K562 (cell line): ENCODE results near the gene REEP6. TPM values are rescaled to one million over a fixed set of nuclear protein-coding genes. Genes with fewer than 3 reads are reported as not detected.

ENCODE experiments used
- ATAC-seq: fragments of 200-7000 bp; cut with Tn5 transposase; 3 replicates; pipeline ENCODE4 v1.9.1; 2020; ENCODE audit warnings: moderate library complexity
- BruUV-seq: library from RNA; stranded (reverse); fragments of 400-500 nt; replicated peaks from 2 replicates; lab custom pipeline; 2021; lab: Mats Ljungman, UMichigan
- CTCF ChIA-PET: fragments of 300-600 bp; formaldehyde crosslinking; extraction: SDS; loops from one replicate; lab custom pipeline; 2021; ENCODE audit warnings: low intra/inter-chr PET ratio; lab: Yijun Ruan, JAX
- POLR2A ChIA-PET: fragments of 300-600, 350-650 bp; sonication (Branson Sonifier 250); formaldehyde crosslinking; extraction: SDS; loops from one replicate; lab custom pipeline; 2021; ENCODE audit warnings: antibody characterized with exemption, inconsistent platforms; lab: Yijun Ruan, JAX
- DNase-seq, 4 experiments: peaks; one replicate each; pipeline versions ENCODE4 v3.0.0 to v3.0.0-alpha.2; 2011 to 2018; ENCODE audit warnings: low spot score in 3 of 4, mixed read lengths in 3 of 4; ENCODE audit errors: extremely low read depth in 1 of 4
- FAIRE-seq: peaks from 2 replicates; lab custom pipeline; 2011; peaks lifted over from hg19 to GRCh38; lab: Jason Lieb, UNC
- H2AFZ ChIP-seq: 2 replicates; pipeline ENCODE4 v1.6.0; 2011; ENCODE audit warnings: low read depth, low read length, control low read depth, inconsistent platforms
- H3K27ac ChIP-seq: fragments of 200-600 bp; 3 replicates; pipeline ENCODE4 v1.8.0; 2011; ENCODE audit warnings: low read depth, mild to moderate bottlenecking, control low read depth, inconsistent platforms, low read length, moderate library complexity, mixed read lengths; ENCODE audit errors: extremely low read depth
- H3K27me3 ChIP-seq, 2 experiments: fragments of 300-600 bp in 1 of 2; 2 replicates in 1 of 2; 3 replicates in 1 of 2; pipeline versions ENCODE4 v1.6.0 to v1.8.0; 2011; ENCODE audit warnings: inconsistent platforms in 2 of 2, low read length in 2 of 2, mild to moderate bottlenecking in 1 of 2, mixed read lengths in 1 of 2, moderate library complexity in 1 of 2; ENCODE audit not compliant: control insufficient read depth in 2 of 2, insufficient read depth in 2 of 2
- H3K36me3 ChIP-seq: fragments of 300-600 bp; 3 replicates; pipeline ENCODE4 v1.8.0; 2011; ENCODE audit warnings: mild to moderate bottlenecking, low read length, inconsistent platforms; ENCODE audit not compliant: control insufficient read depth, insufficient read depth
- H3K4me1 ChIP-seq, 2 experiments: fragments of 200-600 bp in 1 of 2; replicated peaks in 1 of 2; 2 replicates in 1 of 2; 3 replicates in 1 of 2; pipeline versions ENCODE4 v1.5.1 to v1.8.0; 2011; ENCODE audit warnings: inconsistent platforms in 2 of 2, low read length in 2 of 2, mild to moderate bottlenecking in 1 of 2, mixed read lengths in 1 of 2, moderate library complexity in 1 of 2; ENCODE audit not compliant: control insufficient read depth in 2 of 2, insufficient read depth in 2 of 2
- H3K4me2 ChIP-seq: 2 replicates; pipeline ENCODE4 v1.6.1; 2011; ENCODE audit warnings: low read length, control low read depth, inconsistent platforms, mixed read lengths; ENCODE audit not compliant: insufficient read depth
- H3K4me3 ChIP-seq: fragments of 200-600 bp; sonication (generic), shearing (Covaris generic); 2 replicates; pipeline ENCODE4 v1.5.1; 2016; ENCODE audit warnings: control low read depth, inconsistent platforms
- H3K79me2 ChIP-seq: fragments of 200-600 bp; 3 replicates; pipeline ENCODE4 v1.8.0; 2011; ENCODE audit warnings: low read length, inconsistent platforms; ENCODE audit not compliant: control insufficient read depth, insufficient read depth
- H3K9ac ChIP-seq, 2 experiments: 2 replicates each; pipeline versions ENCODE4 v1.6.0 to v1.6.1; 2011; ENCODE audit warnings: low read depth in 2 of 2, low read length in 2 of 2, control low read depth in 1 of 2, inconsistent platforms in 1 of 2, mild to moderate bottlenecking in 1 of 2, mixed read lengths in 1 of 2; ENCODE audit not compliant: insufficient read depth in 1 of 2
- H3K9me1 ChIP-seq: one replicate; pipeline ENCODE4 v1.6.0; 2011; ENCODE audit warnings: inconsistent platforms, mild to moderate bottlenecking, low read length, moderate library complexity; ENCODE audit not compliant: control insufficient read depth, insufficient read depth
- H3K9me3 ChIP-seq: replicated peaks from 2 replicates; pipeline ENCODE4 v1.5.1; 2011; ENCODE audit warnings: low read depth, low read length, inconsistent platforms; ENCODE audit not compliant: control insufficient read depth, insufficient read depth
- H4K20me1 ChIP-seq: replicated peaks from 2 replicates; pipeline ENCODE4 v1.6.1; 2011; ENCODE audit warnings: low read length, inconsistent platforms, mixed read lengths; ENCODE audit not compliant: control insufficient read depth, insufficient read depth
- ARHGAP35 ChIP-seq: fragments of 450-650 bp; IDR thresholded peaks from 2 replicates; pipeline ENCODE4 v1.6.1; 2018; ENCODE audit not compliant: partially characterized antibody
- ATF3 ChIP-seq, 2 experiments: fragments of 450-650 bp in 1 of 2; sonication (generic) in 1 of 2; formaldehyde crosslinking in 1 of 2; IDR thresholded peaks in 1 of 2; conservative IDR thresholded peaks in 1 of 2; 2 replicates each; pipeline versions ENCODE4 v1.6.1 to v1.8.1; 2016 to 2023; ENCODE audit warnings: mild to moderate bottlenecking in 2 of 2, moderate library complexity in 2 of 2, inconsistent platforms in 1 of 2, missing genetic modification reagents in 1 of 2
- DMBX1 ChIP-seq: fragments of 250-450 bp; sonication (Bioruptor Pico); IDR thresholded peaks from 2 replicates; pipeline ENCODE4 v1.8.0; 2022; ENCODE audit warnings: inconsistent platforms, mild to moderate bottlenecking, moderate library complexity, borderline replicate concordance
- E2F1 ChIP-seq: sonication (generic); formaldehyde crosslinking; IDR thresholded peaks from 2 replicates; pipeline ENCODE4 v1.8.1; 2023; ENCODE audit warnings: mild to moderate bottlenecking, missing genetic modification reagents, moderate library complexity
- MYC ChIP-seq, 2 experiments: fragments of 250-450 bp in 1 of 2; sonication (Bioruptor Pico) in 1 of 2; IDR thresholded peaks; 2 replicates each; pipeline versions ENCODE4 v1.5.1 to v1.6.1; 2012 to 2021; ENCODE audit warnings: low read depth in 2 of 2, borderline replicate concordance in 1 of 2, improper control_type of control experiment in 1 of 2, low read length in 1 of 2, mild to moderate bottlenecking in 1 of 2, moderate library complexity in 1 of 2
- NUFIP1 ChIP-seq: fragments of 450-650 bp; IDR thresholded peaks from 2 replicates; pipeline ENCODE4 v1.6.1; 2018; ENCODE audit not compliant: partially characterized antibody
- POLR2AphosphoS2 ChIP-seq: IDR thresholded peaks from 2 replicates; pipeline ENCODE4 v1.6.1; 2012; ENCODE audit warnings: low read length, improper control_type of control experiment
- RCOR1 ChIP-seq, 2 experiments: IDR thresholded peaks; 2 replicates each; pipeline ENCODE4 v1.6.1; 2012; ENCODE audit warnings: low read depth in 2 of 2, low read length in 2 of 2, borderline replicate concordance in 1 of 2, improper control_type of control experiment in 1 of 2
- TAF15 ChIP-seq: fragments of 200-400 bp; formaldehyde crosslinking; IDR thresholded peaks from 2 replicates; pipeline ENCODE4 v1.6.1; 2017; ENCODE audit warnings: mild to moderate bottlenecking, low read depth, low read length, moderate library complexity
- TCF7L2 ChIP-seq: fragments of 150-350 bp; IDR thresholded peaks from 2 replicates; pipeline ENCODE4 v1.6.1; 2016; ENCODE audit warnings: low read depth, mild to moderate bottlenecking, low read length, moderate library complexity
- WHSC1 ChIP-seq: IDR thresholded peaks from one replicate; pipeline ENCODE4 v1.6.1; 2012; ENCODE audit warnings: low read length, control low read depth, inconsistent platforms
- ZC3H11A ChIP-seq: IDR thresholded peaks from 2 replicates; pipeline ENCODE4 v1.6.1; 2012; ENCODE audit warnings: low read depth, low read length, improper control_type of control experiment
- ZEB2 ChIP-seq: fragments of 450-650 bp; IDR thresholded peaks from 2 replicates; pipeline ENCODE4 v1.6.1; 2016
- ZNF3 ChIP-seq: fragments of 250-450 bp; sonication (Bioruptor Pico); IDR thresholded peaks from 2 replicates; pipeline ENCODE4 v1.5.0; 2021; ENCODE audit warnings: mild to moderate bottlenecking, moderate library complexity
- ZNF398 ChIP-seq: fragments of 250-450 bp; sonication (Bioruptor Pico); IDR thresholded peaks from 2 replicates; pipeline ENCODE4 v1.8.0; 2021; ENCODE audit warnings: moderate library complexity, mild to moderate bottlenecking, inconsistent platforms
- ZNF655 ChIP-seq: fragments of 250-450 bp; sonication (Bioruptor Pico); IDR thresholded peaks from 2 replicates; pipeline ENCODE4 v1.5.0; 2021
- WGBS: fragments of 100-300 bp; shearing (Covaris generic); methylation state at CpG from one replicate; pipeline ENCODE4 v1.1.6; 2016; ENCODE audit warnings: low coverage, mixed read lengths; ENCODE audit not compliant: insufficient coverage; ENCODE audit errors: missing lambda C conversion rate; 5-methylcytosine and 5-hydroxymethylcytosine counted together
- in situ Hi-C: fragments of 300-500 bp; cut with MboI; formaldehyde crosslinking; loops from 4 replicates; pipeline ENCODE4 v1.15.0; 2018; ENCODE audit warnings: inconsistent platforms, mixed read lengths
- intact Hi-C: fragments of 100-400 bp; cut with micrococcal nuclease; formaldehyde crosslinking; loops from 2 replicates; pipeline ENCODE4 v1.14.2; 2022
- polyA plus RNA-seq, 8 experiments: library from polyadenylated mRNA; depleted of rRNA in 4 of 8; stranded (reverse) in 5 of 8; unstranded in 3 of 8; fragments of >200 nt; fragmentation: Nextera tagmentation in 2 of 8; fragmentation: Illumina TruSeq in 1 of 8; extraction: Ambion mirVana in 2 of 8; extraction: Trizol in 1 of 8; gene quantifications; 2 replicates each; pipeline versions ENCODE4 v1.2.1 to v1.2.3, GENCODE V29; 2011 to 2014; ENCODE audit warnings: inconsistent platforms in 1 of 8, missing spikeins in 1 of 8
- total RNA-seq, 7 experiments: library from RNA; depleted of rRNA in 6 of 7; stranded (reverse); fragments of >200 nt in 6 of 7; fragmentation: Illumina TruSeq in 2 of 7; extraction: Trizol in 2 of 7; gene quantifications; 2 replicates each; pipeline versions ENCODE4 v1.2.1 to v1.2.3, GENCODE V29; 2011 to 2021; ENCODE audit warnings: low replicate concordance in 1 of 7

Gene REEP6
- total and polyA plus RNA-seq, 9 of the 15 experiments (the other 6 are each of a cell fraction or from before 2014, with no cell fraction given): 1.2 to 64.2 (median 12.7) TPM

- intact Hi-C loops: no loop called here
- peaks cover 0 to 19% of the 10 kb centered on the region in 2 experiments; a peak in 2 of 5 replicates for H3K4me1 ChIP-seq
- H3K4me2 ChIP-seq: no peak overlapping the region
- CTCF ChIA-PET: no interaction called here
- no peaks in the 10 kb centered on the region for H3K9me3 ChIP-seq
- ATAC-seq: no peak
- POLR2A ChIA-PET: no interaction called here
- H3K79me2 ChIP-seq: no peaks in the 10 kb centered on the region
- no peaks in the 10 kb centered on the region for H4K20me1 ChIP-seq
- H3K36me3 ChIP-seq: no peaks in the 10 kb centered on the region
- WGBS: 58% methylated on average over 8 of the region's 14 CpGs
- no peak overlapping the region for H2AFZ ChIP-seq
- H3K4me3 ChIP-seq: no peak overlapping the region
- BruUV-seq: no TSS peak
- H3K9me1 ChIP-seq: no peaks in the 10 kb centered on the region
- no peak for TF ChIP-seq NUFIP1
- TF ChIP-seq ZNF3: no peak
- no peak for TF ChIP-seq ATF3 (IDR thresholded peaks at IDR 0.05)
- TF ChIP-seq ATF3 (CRISPR knock-in tag; conservative IDR thresholded peaks at IDR 0.05): no peak
- TF ChIP-seq ZEB2: no peak
- no peak for TF ChIP-seq E2F1
- TF ChIP-seq RCOR1 (IDR thresholded peaks at IDR 0.05; ENCODE audit: borderline replicate concordance in 1 of 2, low read depth in 2 of 2, low read length in 2 of 2): no peak
- TF ChIP-seq WHSC1: no peak
- TF ChIP-seq POLR2AphosphoS2: no peak
- no peak for TF ChIP-seq TAF15
- no peak for TF ChIP-seq ZNF655 (CRISPR knock-in tag)
- no peak for TF ChIP-seq DMBX1
- TF ChIP-seq ZC3H11A: no peak
- TF ChIP-seq ARHGAP35: no peak
- TF ChIP-seq ZNF398 (CRISPR knock-in tag): no peak
- no peak for TF ChIP-seq MYC (IDR thresholded peaks at IDR 0.05; ENCODE audit: low read depth, low read length)
- no peak for TF ChIP-seq MYC (CRISPR knock-in tag; IDR thresholded peaks at IDR 0.05; ENCODE audit: borderline replicate concordance, low read depth)
- no peak for TF ChIP-seq TCF7L2
- TF ChIP-seq, all 486 proteins: peak for 0
- FAIRE-seq (no peak), DNase-seq (no peak)
- H3K27ac ChIP-seq: no peak overlapping the region
- in situ Hi-C loops: no loop called here
- H3K9ac ChIP-seq: peak overlapping the region in 1 of 2 experiments; percentile 35; a peak in 1 of 4 replicates
- peaks cover 1 to 16% of the 10 kb centered on the region in 2 experiments; a peak in 2 of 5 replicates for H3K27me3 ChIP-seq
Measured at GRCh38 chr19:1534972-1535371, 44.0 kb downstream of the REEP6 start.
